Measurements from ENCODE around the gene TEX50.
"Not testable (repeated sequence)": the region's sequence is repeated elsewhere in the genome, so short reads cannot be mapped to it uniquely, and the experiment has no call there.

DNA sequence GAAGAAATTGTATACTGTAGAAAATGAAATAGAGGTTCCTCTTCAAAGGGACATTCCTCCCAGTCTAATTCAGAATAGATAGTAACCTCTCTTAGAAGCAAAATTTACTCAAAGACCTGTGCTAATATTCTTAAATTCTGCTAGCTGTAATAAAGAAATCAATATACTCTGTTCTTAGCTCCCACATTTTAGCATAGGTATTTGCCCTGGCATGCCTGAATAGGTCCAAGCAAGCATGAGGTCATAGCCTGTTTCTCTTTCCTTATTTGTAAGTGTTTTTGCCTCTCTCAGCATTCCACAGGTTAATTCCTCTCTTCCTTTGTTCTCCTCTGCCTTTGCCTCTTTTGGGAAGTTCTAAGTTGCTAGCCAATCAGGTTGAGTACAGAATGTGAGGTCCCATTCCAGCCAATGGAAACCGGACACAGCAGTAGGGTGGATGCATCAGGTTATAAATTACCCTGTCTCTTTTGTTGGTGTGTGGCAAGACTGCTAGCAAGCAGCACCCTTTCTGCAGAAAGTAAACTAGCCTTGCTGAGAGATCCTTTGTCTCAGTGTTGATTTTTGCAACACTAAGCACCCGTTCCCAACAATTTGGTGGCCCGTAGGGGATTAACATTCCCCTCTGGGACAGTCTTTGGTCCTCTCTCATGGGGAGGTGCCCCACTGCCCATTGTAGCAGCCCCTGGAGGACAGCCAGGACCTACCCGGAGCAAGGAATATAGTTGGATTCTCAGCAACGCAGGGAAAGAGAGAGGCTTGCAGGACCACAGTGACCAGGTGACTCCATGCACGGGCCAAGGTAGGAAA is 2.3 kb downstream of the TEX50 start:
- TF ChIP-seq, protein P1, sequence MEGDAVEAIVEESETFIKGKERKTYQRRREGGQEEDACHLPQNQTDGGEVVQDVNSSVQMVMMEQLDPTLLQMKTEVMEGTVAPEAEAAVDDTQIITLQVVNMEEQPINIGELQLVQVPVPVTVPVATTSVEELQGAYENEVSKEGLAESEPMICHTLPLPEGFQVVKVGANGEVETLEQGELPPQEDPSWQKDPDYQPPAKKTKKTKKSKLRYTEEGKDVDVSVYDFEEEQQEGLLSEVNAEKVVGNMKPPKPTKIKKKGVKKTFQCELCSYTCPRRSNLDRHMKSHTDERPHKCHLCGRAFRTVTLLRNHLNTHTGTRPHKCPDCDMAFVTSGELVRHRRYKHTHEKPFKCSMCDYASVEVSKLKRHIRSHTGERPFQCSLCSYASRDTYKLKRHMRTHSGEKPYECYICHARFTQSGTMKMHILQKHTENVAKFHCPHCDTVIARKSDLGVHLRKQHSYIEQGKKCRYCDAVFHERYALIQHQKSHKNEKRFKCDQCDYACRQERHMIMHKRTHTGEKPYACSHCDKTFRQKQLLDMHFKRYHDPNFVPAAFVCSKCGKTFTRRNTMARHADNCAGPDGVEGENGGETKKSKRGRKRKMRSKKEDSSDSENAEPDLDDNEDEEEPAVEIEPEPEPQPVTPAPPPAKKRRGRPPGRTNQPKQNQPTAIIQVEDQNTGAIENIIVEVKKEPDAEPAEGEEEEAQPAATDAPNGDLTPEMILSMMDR (IDR thresholded peaks at IDR 0.05; ENCODE audit: control extremely low read depth in 1 of 3, insufficient read depth in 1 of 3, low read depth in 1 of 3, low read length in 3 of 3) = not testable (repeated sequence)
- peak; percentile 52; the same call in 1 of the 2 replicates for TF ChIP-seq SP1 (IDR thresholded peaks at IDR 0.05; ENCODE audit: low read depth, low read length)
- TF ChIP-seq TBP (IDR thresholded peaks at IDR 0.05; ENCODE audit: low read depth, low read length) = peak; percentile 86

Measured in H1 (cell line).